Measurements from ENCODE around the gene DENND1B.
"Not testable (repeated sequence)": the region's sequence is repeated elsewhere in the genome, so short reads cannot be mapped to it uniquely, and the experiment has no call there.

GRCh38 chr1:197755553-197755952 lies 19.7 kb downstream of the DENND1B start:
- TF ChIP-seq, protein P1, sequence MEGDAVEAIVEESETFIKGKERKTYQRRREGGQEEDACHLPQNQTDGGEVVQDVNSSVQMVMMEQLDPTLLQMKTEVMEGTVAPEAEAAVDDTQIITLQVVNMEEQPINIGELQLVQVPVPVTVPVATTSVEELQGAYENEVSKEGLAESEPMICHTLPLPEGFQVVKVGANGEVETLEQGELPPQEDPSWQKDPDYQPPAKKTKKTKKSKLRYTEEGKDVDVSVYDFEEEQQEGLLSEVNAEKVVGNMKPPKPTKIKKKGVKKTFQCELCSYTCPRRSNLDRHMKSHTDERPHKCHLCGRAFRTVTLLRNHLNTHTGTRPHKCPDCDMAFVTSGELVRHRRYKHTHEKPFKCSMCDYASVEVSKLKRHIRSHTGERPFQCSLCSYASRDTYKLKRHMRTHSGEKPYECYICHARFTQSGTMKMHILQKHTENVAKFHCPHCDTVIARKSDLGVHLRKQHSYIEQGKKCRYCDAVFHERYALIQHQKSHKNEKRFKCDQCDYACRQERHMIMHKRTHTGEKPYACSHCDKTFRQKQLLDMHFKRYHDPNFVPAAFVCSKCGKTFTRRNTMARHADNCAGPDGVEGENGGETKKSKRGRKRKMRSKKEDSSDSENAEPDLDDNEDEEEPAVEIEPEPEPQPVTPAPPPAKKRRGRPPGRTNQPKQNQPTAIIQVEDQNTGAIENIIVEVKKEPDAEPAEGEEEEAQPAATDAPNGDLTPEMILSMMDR (IDR thresholded peaks at IDR 0.05) = not testable (repeated sequence)
- TF ChIP-seq EZH2, EZH2phosphoT487 (IDR thresholded peaks at IDR 0.05): not testable (repeated sequence)

Measured in neural progenitor cell (in vitro differentiated cells).